HepG2 (cell line): ENCODE measurements around the gene MCAT. TPM values are rescaled to one million over a fixed set of nuclear protein-coding genes. Genes with fewer than 3 reads are reported as not detected.

Experiments
- ATAC-seq: fragments of 200-7000 bp; cut with Tn5 transposase; 3 replicates; pipeline ENCODE4 v1.9.1; 2020; ENCODE audit warnings: mild to moderate bottlenecking, moderate library complexity
- BruUV-seq: library from RNA; stranded (reverse); fragments of 400-500 nt; replicated peaks from 2 replicates; lab custom pipeline; 2021; lab: Mats Ljungman, UMichigan
- CTCF ChIA-PET: fragments of 300-600 bp; formaldehyde crosslinking; extraction: SDS; loops from one replicate; lab custom pipeline; 2021; ENCODE audit warnings: low total read pairs, inconsistent platforms, low intra/inter-chr PET ratio; lab: Yijun Ruan, JAX
- POLR2A ChIA-PET: fragments of 350-600 bp; sonication (Branson Sonifier 250); formaldehyde crosslinking; loops from one replicate; lab custom pipeline; 2020; ENCODE audit warnings: antibody characterized with exemption, inconsistent platforms; lab: Yijun Ruan, JAX
- DNase-seq: peaks from one replicate; pipeline ENCODE4 v3.0.0-alpha.2; 2015; ENCODE audit warnings: low spot score
- FAIRE-seq: peaks from 3 replicates; lab custom pipeline; 2011; peaks lifted over from hg19 to GRCh38; lab: Jason Lieb, UNC
- H2AFZ ChIP-seq: one replicate; pipeline ENCODE4 v1.6.1; 2011; ENCODE audit warnings: low read length, inconsistent platforms
- H3K27ac ChIP-seq: fragments of 300-600 bp; 3 replicates; pipeline ENCODE4 v1.8.0; 2011; ENCODE audit warnings: mixed run types, mild to moderate bottlenecking, mixed read lengths, low read length, inconsistent platforms; ENCODE audit not compliant: insufficient read depth; ENCODE audit errors: extremely low read length
- H3K27me3 ChIP-seq, 2 experiments: fragments of 200-600 bp in 1 of 2; 2 replicates in 1 of 2; 3 replicates in 1 of 2; pipeline versions ENCODE4 v1.6.0 to v1.8.0; 2011; ENCODE audit warnings: low read length in 2 of 2, mild to moderate bottlenecking in 2 of 2, moderate library complexity in 2 of 2, inconsistent platforms in 1 of 2; ENCODE audit not compliant: insufficient read depth in 2 of 2, control insufficient read depth in 1 of 2
- H3K36me3 ChIP-seq, 2 experiments: fragments of 200-600 bp in 1 of 2; replicated peaks in 1 of 2; 2 replicates in 1 of 2; 3 replicates in 1 of 2; pipeline versions ENCODE4 v1.5.1 to v1.8.0; 2011; ENCODE audit warnings: low read length in 2 of 2, inconsistent platforms in 1 of 2; ENCODE audit not compliant: insufficient read depth in 2 of 2, control insufficient read depth in 1 of 2
- H3K4me1 ChIP-seq: 2 replicates; pipeline ENCODE4 v1.5.1; 2012; ENCODE audit warnings: low read length, inconsistent platforms; ENCODE audit not compliant: insufficient read depth
- H3K4me2 ChIP-seq: 2 replicates; pipeline ENCODE4 v1.6.0; 2011; ENCODE audit warnings: low read depth, low read length, inconsistent platforms
- H3K4me3 ChIP-seq, 3 experiments: fragments of 200-600 bp in 1 of 3; sonication (generic), shearing (Covaris generic) in 1 of 3; replicated peaks in 1 of 3; 2 replicates each; pipeline ENCODE4 v1.5.1; 2011 to 2016; ENCODE audit warnings: low read length in 3 of 3, inconsistent platforms in 2 of 3, low read depth in 2 of 3, mild to moderate bottlenecking in 2 of 3, control low read depth in 1 of 3, mixed read lengths in 1 of 3; ENCODE audit not compliant: insufficient read depth in 1 of 3
- H3K79me2 ChIP-seq: one replicate; pipeline ENCODE4 v1.6.1; 2011; ENCODE audit warnings: low read length, inconsistent platforms; ENCODE audit not compliant: insufficient read depth
- H3K9ac ChIP-seq: 2 replicates; pipeline ENCODE4 v1.6.0; 2011; ENCODE audit warnings: mild to moderate bottlenecking, low read depth, low read length, inconsistent platforms; ENCODE audit not compliant: insufficient read depth
- H3K9me3 ChIP-seq: 2 replicates; pipeline ENCODE4 v1.5.1; 2012; ENCODE audit warnings: mild to moderate bottlenecking, low read length
- H4K20me1 ChIP-seq: 2 replicates; pipeline ENCODE4 v1.6.0; 2011; ENCODE audit warnings: inconsistent platforms, mild to moderate bottlenecking, low read length, moderate library complexity; ENCODE audit not compliant: insufficient read depth
- ARHGAP35 ChIP-seq: sonication (generic); formaldehyde crosslinking; IDR thresholded peaks from 2 replicates; pipeline ENCODE4 v1.9.0; 2022; ENCODE audit warnings: mild to moderate bottlenecking, inconsistent platforms, moderate library complexity, missing genetic modification reagents, borderline replicate concordance
- ARNT2 ChIP-seq: sonication (generic); formaldehyde crosslinking; IDR thresholded peaks from 2 replicates; pipeline ENCODE4 v1.8.0; 2022; ENCODE audit warnings: mild to moderate bottlenecking, low read depth, missing genetic modification reagents, moderate library complexity
- ATF2 ChIP-seq: sonication (generic); formaldehyde crosslinking; IDR thresholded peaks from 2 replicates; pipeline ENCODE4 v1.4.0; 2020; ENCODE audit warnings: missing genetic modification reagents
- E2F1 ChIP-seq: sonication (generic); formaldehyde crosslinking; IDR thresholded peaks from 2 replicates; pipeline ENCODE4 v1.5.0; 2020; ENCODE audit warnings: missing genetic modification reagents
- FOSL2 ChIP-seq: sonication (generic); formaldehyde crosslinking; IDR thresholded peaks from 2 replicates; pipeline ENCODE4 v1.4.0; 2020; ENCODE audit warnings: missing genetic modification reagents
- KDM2A ChIP-seq: sonication (generic); formaldehyde crosslinking; IDR thresholded peaks from 2 replicates; pipeline ENCODE4 v1.4.0; 2020; ENCODE audit warnings: low read depth, missing genetic modification reagents, borderline replicate concordance
- PCBP1 ChIP-seq: fragments of 200-400 bp; formaldehyde crosslinking; IDR thresholded peaks from 2 replicates; pipeline ENCODE4 v1.6.1; 2017; ENCODE audit warnings: mild to moderate bottlenecking, low read depth, low read length, borderline replicate concordance
- REL ChIP-seq: sonication (generic); formaldehyde crosslinking; conservative IDR thresholded peaks from 2 replicates; pipeline ENCODE4 v1.8.0; 2022; ENCODE audit warnings: mild to moderate bottlenecking, missing genetic modification reagents, moderate library complexity
- RFX3 ChIP-seq: IDR thresholded peaks from 2 replicates; pipeline ENCODE4 v1.6.1; 2016; ENCODE audit warnings: missing biosample characterization, missing genetic modification reagents
- ZBTB20 ChIP-seq: sonication (generic); formaldehyde crosslinking; IDR thresholded peaks from 2 replicates; pipeline ENCODE4 v1.8.1; 2023; ENCODE audit warnings: missing genetic modification reagents, low read depth, mild to moderate bottlenecking, borderline replicate concordance
- ZEB1 ChIP-seq: IDR thresholded peaks from 2 replicates; pipeline ENCODE4 v1.6.1; 2012; ENCODE audit warnings: mild to moderate bottlenecking, low read depth, inconsistent platforms; ENCODE audit not compliant: insufficient replicate concordance
- ZMYM3 ChIP-seq: sonication (generic); formaldehyde crosslinking; IDR thresholded peaks from 2 replicates; pipeline ENCODE4 v1.5.1; 2020; ENCODE audit warnings: mild to moderate bottlenecking, missing genetic modification reagents
- ZNF629 ChIP-seq: sonication (generic); formaldehyde crosslinking; conservative IDR thresholded peaks from 2 replicates; pipeline ENCODE4 v1.5.0; 2020; ENCODE audit warnings: missing genetic modification reagents
- ZNF710 ChIP-seq: sonication (generic); formaldehyde crosslinking; IDR thresholded peaks from 2 replicates; pipeline ENCODE4 v1.5.0; 2020; ENCODE audit warnings: mild to moderate bottlenecking, missing genetic modification reagents, borderline replicate concordance
- ZSCAN31 ChIP-seq: sonication (generic); formaldehyde crosslinking; IDR thresholded peaks from 2 replicates; pipeline ENCODE4 v1.5.0; 2020; ENCODE audit warnings: low read depth, mild to moderate bottlenecking, missing genetic modification reagents
- whole genome bisulfite sequencing: methylation state at CpG from one replicate; pipeline ENCODE4 v1.1.6; 2017; ENCODE audit warnings: low lambda C conversion rate; 5-methylcytosine and 5-hydroxymethylcytosine counted together
- in situ Hi-C: cut with HindIII; loops from 2 replicates; pipeline ENCODE4 v1.10.0; 2017; ENCODE audit warnings: low pct_unique_long_range_greater_than_20kb; ENCODE audit not compliant: extremely low pct_ligation_motif_present
- intact Hi-C: fragments of 100-400 bp; cut with micrococcal nuclease; formaldehyde crosslinking; loops from one replicate; pipeline ENCODE4 v1.10.0; 2022; ENCODE audit not compliant: unreplicated experiment
- polyA plus RNA-seq, 8 experiments: library from polyadenylated mRNA; depleted of rRNA in 3 of 8; stranded (reverse) in 7 of 8; unstranded in 1 of 8; fragments of >200 nt; fragmentation: Illumina TruSeq in 4 of 8; extraction: Trizol in 4 of 8; gene quantifications; 2 replicates each; pipeline versions ENCODE4 v1.2.1 to v1.2.3, GENCODE V29; 2011 to 2016; ENCODE audit warnings: low read depth in 4 of 8, missing spikeins in 1 of 8, mixed read lengths in 1 of 8; ENCODE audit not compliant: insufficient read depth in 1 of 8
- total RNA-seq, 5 experiments: library from RNA; depleted of rRNA; stranded (reverse); fragments of >200 nt; fragmentation: Illumina TruSeq; extraction: Trizol; gene quantifications; 2 replicates each; pipeline ENCODE4 v1.2.3, GENCODE V29; 2016; ENCODE audit warnings: low read depth in 1 of 5
- TF ChIP-seq, protein P1 (sequence below): sonication (generic); formaldehyde crosslinking; conservative IDR thresholded peaks from 2 replicates; pipeline ENCODE4 v1.8.1; 2023; ENCODE audit warnings: missing genetic modification reagents
- TF ChIP-seq, protein P2 (sequence below): sonication (generic); formaldehyde crosslinking; IDR thresholded peaks from 2 replicates; pipeline ENCODE4 v1.4.0; 2020; ENCODE audit warnings: mild to moderate bottlenecking, missing genetic modification reagents

MCAT gene
- total and polyA plus RNA-seq, 2 of the 13 experiments (the other 11 are each of a cell fraction or from before 2014, with no cell fraction given), result 9.3 to 16.7 TPM

- no peak for FAIRE-seq
- ChIA-PET POLR2A (no interaction called here), CTCF (no interaction called here)
- WGBS, result 42% methylated on average over 5 of the region's 24 CpGs
- peaks cover 23% of the 10 kb centered on the region for H3K4me1 ChIP-seq
- no peak for DNase-seq
- H3K4me2 ChIP-seq, result no peak overlapping the region
- H3K9me3 ChIP-seq, result no peaks in the 10 kb centered on the region
- in situ Hi-C loops (no loop called here), intact Hi-C loops (no loop called here)
- no peaks in the 10 kb centered on the region for H3K79me2 ChIP-seq
- no peak overlapping the region for H2AFZ ChIP-seq
- no peaks in the 10 kb centered on the region for H4K20me1 ChIP-seq
- no peak overlapping the region for H3K27ac ChIP-seq
- ATAC-seq, result no peak
- peaks cover 8 to 13% of the 10 kb centered on the region in 2 experiments; a peak in 4 of 5 replicates for H3K27me3 ChIP-seq
- no peaks in the 10 kb centered on the region; a peak in 1 of 5 replicates for H3K36me3 ChIP-seq
- no peak overlapping the region for H3K4me3 ChIP-seq
- no TSS peak for BruUV-seq
- H3K9ac ChIP-seq, result no peak overlapping the region
- no peak for TF ChIP-seq ARNT2
- no peak for TF ChIP-seq ZBTB20 (CRISPR knock-in tag)
- peak; percentile 78 for TF ChIP-seq ZNF629 (CRISPR knock-in tag)
- no peak for TF ChIP-seq PCBP1
- TF ChIP-seq KDM2A, result 0 out of 2 replicates have a peak, but pooled peaks have one; percentile 19
- TF ChIP-seq ATF2 (CRISPR knock-in tag), result no peak
- TF ChIP-seq, protein P1, sequence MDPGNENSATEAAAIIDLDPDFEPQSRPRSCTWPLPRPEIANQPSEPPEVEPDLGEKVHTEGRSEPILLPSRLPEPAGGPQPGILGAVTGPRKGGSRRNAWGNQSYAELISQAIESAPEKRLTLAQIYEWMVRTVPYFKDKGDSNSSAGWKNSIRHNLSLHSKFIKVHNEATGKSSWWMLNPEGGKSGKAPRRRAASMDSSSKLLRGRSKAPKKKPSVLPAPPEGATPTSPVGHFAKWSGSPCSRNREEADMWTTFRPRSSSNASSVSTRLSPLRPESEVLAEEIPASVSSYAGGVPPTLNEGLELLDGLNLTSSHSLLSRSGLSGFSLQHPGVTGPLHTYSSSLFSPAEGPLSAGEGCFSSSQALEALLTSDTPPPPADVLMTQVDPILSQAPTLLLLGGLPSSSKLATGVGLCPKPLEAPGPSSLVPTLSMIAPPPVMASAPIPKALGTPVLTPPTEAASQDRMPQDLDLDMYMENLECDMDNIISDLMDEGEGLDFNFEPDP (CRISPR knock-in tag), result no peak
- no peak for TF ChIP-seq E2F1 (CRISPR knock-in tag)
- TF ChIP-seq FOSL2 (CRISPR knock-in tag), result no peak
- TF ChIP-seq ZMYM3, result 0 out of 2 replicates have a peak, but pooled peaks have one; percentile 32
- TF ChIP-seq ZEB1, result no peak
- no peak for TF ChIP-seq ARHGAP35 (CRISPR knock-in tag)
- TF ChIP-seq REL (CRISPR knock-in tag), result no peak
- TF ChIP-seq, protein P2, sequence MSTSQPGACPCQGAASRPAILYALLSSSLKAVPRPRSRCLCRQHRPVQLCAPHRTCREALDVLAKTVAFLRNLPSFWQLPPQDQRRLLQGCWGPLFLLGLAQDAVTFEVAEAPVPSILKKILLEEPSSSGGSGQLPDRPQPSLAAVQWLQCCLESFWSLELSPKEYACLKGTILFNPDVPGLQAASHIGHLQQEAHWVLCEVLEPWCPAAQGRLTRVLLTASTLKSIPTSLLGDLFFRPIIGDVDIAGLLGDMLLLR (CRISPR knock-in tag), result no peak
- TF ChIP-seq RFX3 (CRISPR knock-in tag), result no peak
- TF ChIP-seq ZNF710 (CRISPR knock-in tag), result no peak
- TF ChIP-seq ZSCAN31, result no peak
These were observed 19.4 kb upstream of the MCAT start for GRCh38 chr22:43162412-43163150.
